Posterior vena cava (tissue), 2 donors: ENCODE data around the gene NKAIN2. TPM values are rescaled to one million over a fixed set of nuclear protein-coding genes. Genes with fewer than 3 reads are reported as not detected.

ENCODE experiments used
- DNase-seq: peaks from one replicate; pipeline ENCODE4 v3.0.0-alpha.2; 2020; ENCODE audit warnings: low spot score
- intact Hi-C, 2 donors: fragments of 100-400 bp; cut with DNase I; formaldehyde crosslinking; loops; one replicate each; pipeline versions ENCODE4 v1.14.1 to v1.14.2; 2022 to 2023
- total RNA-seq, 2 donors: library from RNA; stranded (reverse); fragmentation: NEBNext Ultra II Directional; extraction: Animal tissue kit (Norgen Biotek cat#: 25700); gene quantifications; one replicate each; pipeline ENCODE4 v1.2.1, GENCODE V29; 2021
- donor health status: DM: yes; HTN: yes; CAD: no.
- donor health status: DM: yes; HTN: yes; CAD: no.

Gene NKAIN2
- total RNA-seq, 2 donors from 2014 or later = 0.23 to 0.81 TPM

- intact Hi-C loops = no loop called here
- no peak for DNase-seq
Observed at GRCh38 chr6:124738482-124738881, 934.8 kb downstream of the NKAIN2 start.

- no peak for DNase-seq
- intact Hi-C loops = no loop called here
Observed at GRCh38 chr6:124741341-124741740, 937.7 kb downstream of the NKAIN2 start.

GRCh38 chr6:124742971-124743370, 939.3 kb downstream of the NKAIN2 start:
- intact Hi-C loops = no loop called here
- no peak for DNase-seq

GRCh38 chr6:124743420-124743819, 939.8 kb downstream of the NKAIN2 start:
- no peak for DNase-seq
- intact Hi-C loops = no loop called here

GRCh38 chr6:124747349-124747748, 943.7 kb downstream of the NKAIN2 start:
- no peak for DNase-seq
- intact Hi-C loops = no loop called here

- DNase-seq = no peak
- intact Hi-C loops = no loop called here
Observed at GRCh38 chr6:124748778-124749177, 945.1 kb downstream of the NKAIN2 start.

- no peak for DNase-seq
- intact Hi-C loops = no loop called here
Observed at GRCh38 chr6:124753001-124753400, 949.3 kb downstream of the NKAIN2 start.

- DNase-seq = no peak
- intact Hi-C loops = no loop called here
Observed at GRCh38 chr6:124753562-124754105, 950.0 kb downstream of the NKAIN2 start.

GRCh38 chr6:124755321-124755720, 951.7 kb downstream of the NKAIN2 start:
- no peak for DNase-seq
- intact Hi-C loops = no loop called here

GRCh38 chr6:124757560-124757959, 953.9 kb downstream of the NKAIN2 start:
- intact Hi-C loops = no loop called here

GRCh38 chr6:124758663-124759062, 955.0 kb downstream of the NKAIN2 start:
- no peak for DNase-seq
- intact Hi-C loops = no loop called here

More at GRCh38 chr6:124757560-124757959, 953.9 kb downstream of the NKAIN2 start:
- DNase-seq = no peak

- DNase-seq = no peak
- intact Hi-C loops = no loop called here
Observed at GRCh38 chr6:124765280-124765679, 961.6 kb downstream of the NKAIN2 start.

GRCh38 chr6:124768224-124768623, 964.6 kb downstream of the NKAIN2 start:
- intact Hi-C loops = no loop called here
- DNase-seq = no peak

GRCh38 chr6:124769811-124770544, 966.3 kb downstream of the NKAIN2 start:
- DNase-seq = no peak
- intact Hi-C loops = no loop called here

GRCh38 chr6:124770784-124771183, 967.1 kb downstream of the NKAIN2 start:
- DNase-seq = no peak
- intact Hi-C loops = no loop called here

GRCh38 chr6:124772733-124773319, 969.2 kb downstream of the NKAIN2 start:
- DNase-seq = no peak
- intact Hi-C loops = no loop called here

- intact Hi-C loops = no loop called here
- no peak for DNase-seq
Observed at GRCh38 chr6:124775121-124775520, 971.5 kb downstream of the NKAIN2 start.

GRCh38 chr6:124777863-124778262, 974.2 kb downstream of the NKAIN2 start:
- no peak for DNase-seq
- intact Hi-C loops = no loop called here

GRCh38 chr6:124780623-124781022, 977.0 kb downstream of the NKAIN2 start:
- DNase-seq = no peak
- intact Hi-C loops = no loop called here

GRCh38 chr6:124783344-124783743, 979.7 kb downstream of the NKAIN2 start:
- intact Hi-C loops = no loop called here
- no peak for DNase-seq

- no peak for DNase-seq
- intact Hi-C loops = no loop called here
Observed at GRCh38 chr6:124791156-124791555, 987.5 kb downstream of the NKAIN2 start.
